HG02588 (cell line): ENCODE results near the gene RNU2-63P.
"Not testable (repeated sequence)": the region's sequence is repeated elsewhere in the genome, so short reads cannot be mapped to it uniquely, and the experiment has no call there.

Experiments
- ATAC-seq: cut with Tn5 transposase; IDR thresholded peaks from one replicate; pipeline ENCODE4 v1.9.1; 2021; ENCODE audit warnings: mild to moderate bottlenecking, moderate library complexity; ENCODE audit not compliant: unreplicated experiment

The RNU2-63P gene

GRCh38 chr2:88032070-88032702 is 15.8 kb upstream of the RNU2-63P start:
- no peak for ATAC-seq

- ATAC-seq = no peak
These were observed 12.6 kb upstream of the RNU2-63P start for GRCh38 chr2:88028931-88029330.

- ATAC-seq = no peak
These were observed 11.5 kb upstream of the RNU2-63P start for GRCh38 chr2:88027697-88028389.

GRCh38 chr2:88024509-88024908 is 8.2 kb upstream of the RNU2-63P start:
- no peak for ATAC-seq

- ATAC-seq = no peak
These were observed 6.2 kb upstream of the RNU2-63P start for GRCh38 chr2:88022669-88022921.

GRCh38 chr2:88019985-88020384 is 3.6 kb upstream of the RNU2-63P start:
- ATAC-seq = no peak

- no peak for ATAC-seq
These were observed 2.6 kb upstream of the RNU2-63P start for GRCh38 chr2:88018909-88019308.

- not testable (repeated sequence) for ATAC-seq
These were observed 1.9 kb upstream of the RNU2-63P start for GRCh38 chr2:88018077-88018805.

GRCh38 chr2:88017780-88018038 is 1.4 kb upstream of the RNU2-63P start:
- not testable (repeated sequence) for ATAC-seq

- peak; percentile 63 for ATAC-seq
These were observed 823 bp upstream of the RNU2-63P start for GRCh38 chr2:88016960-88017779.

GRCh38 chr2:88011011-88011410 is 5.3 kb downstream of the RNU2-63P start:
- no peak for ATAC-seq

- ATAC-seq = no peak
These were observed 6.2 kb downstream of the RNU2-63P start for GRCh38 chr2:88010136-88010535.

GRCh38 chr2:88006912-88007439 is 9.4 kb downstream of the RNU2-63P start:
- ATAC-seq = no peak

GRCh38 chr2:88005776-88006175 is 10.6 kb downstream of the RNU2-63P start:
- no peak for ATAC-seq

- no peak for ATAC-seq
These were observed 13.1 kb downstream of the RNU2-63P start for GRCh38 chr2:88003074-88003755.

GRCh38 chr2:88002359-88002707 is 14.0 kb downstream of the RNU2-63P start:
- ATAC-seq = no peak

- not testable (repeated sequence) for ATAC-seq
These were observed 15.9 kb downstream of the RNU2-63P start for GRCh38 chr2:88000474-88000873.

GRCh38 chr2:87996570-87996969 is 19.8 kb downstream of the RNU2-63P start:
- ATAC-seq = no peak

- no peak for ATAC-seq
These were observed 20.6 kb downstream of the RNU2-63P start for GRCh38 chr2:87995756-87996155.

GRCh38 chr2:87994304-87994850 is 22.0 kb downstream of the RNU2-63P start:
- ATAC-seq = not testable (repeated sequence)

- not testable (repeated sequence) for ATAC-seq
These were observed 23.8 kb downstream of the RNU2-63P start for GRCh38 chr2:87992569-87992968.
